ENCODE measurements around the gene NR3C2. TPM values are rescaled to one million over a fixed set of nuclear protein-coding genes. Genes with fewer than 3 reads are reported as not detected.

The NR3C2 gene
- total RNA-seq, 1 experiment from 2014 or later = 0.96 TPM

- POLR2A ChIA-PET (ENCODE audit: unreplicated experiment) = no interaction called here
- BruUV-seq (replicated peaks) = no TSS peak
Measured at GRCh38 chr4:148229028-148229427, 213.2 kb downstream of the NR3C2 start.

GRCh38 chr4:148227147-148227546 is 215.1 kb downstream of the NR3C2 start:
- Histone ChIP-seq H3K36me3 (ENCODE audit: low read depth) (no peaks in the 10 kb centered on the region), H3K27ac (no peak overlapping the region), H4K20me1 (ENCODE audit: insufficient read depth) (no peaks in the 10 kb centered on the region), H3K4me3 (no peak overlapping the region), H3K9me2 (ENCODE audit: insufficient read depth) (no peaks in the 10 kb centered on the region), H2AFZ (no peak overlapping the region), H3F3A (ENCODE audit: insufficient read depth, low read depth) (no peaks in the 10 kb centered on the region), H3K4me1 (replicated peaks; ENCODE audit: insufficient read depth) (no peaks in the 10 kb centered on the region), H3K27me3 (ENCODE audit: insufficient read depth, low read depth) (no peaks in the 10 kb centered on the region), H3K9me3 (ENCODE audit: insufficient read depth, low read depth) (no peaks in the 10 kb centered on the region), H3K79me2 (ENCODE audit: low read depth) (no peaks in the 10 kb centered on the region), H3K4me2 (no peak overlapping the region)
- ChIA-PET CTCF (no interaction called here), POLR2A (ENCODE audit: unreplicated experiment) (no interaction called here)
- DNase-seq = no peak
- intact Hi-C loops (cut with micrococcal nuclease; ENCODE audit: unreplicated experiment) = no loop called here
- TF ChIP-seq EZH2 (IDR thresholded peaks at IDR 0.05; ENCODE audit: low read depth) = no peak
- TF ChIP-seq CTCF (conservative IDR thresholded peaks at IDR 0.05) = no peak
- BruUV-seq (replicated peaks) = no TSS peak

More at GRCh38 chr4:148229028-148229427, 213.2 kb downstream of the NR3C2 start:
- CTCF ChIA-PET = no interaction called here
- intact Hi-C loops (cut with micrococcal nuclease; ENCODE audit: unreplicated experiment) = no loop called here
- Histone ChIP-seq H3K27me3 (ENCODE audit: insufficient read depth, low read depth) (no peaks in the 10 kb centered on the region), H4K20me1 (ENCODE audit: insufficient read depth) (no peaks in the 10 kb centered on the region), H3K9me2 (ENCODE audit: insufficient read depth) (no peaks in the 10 kb centered on the region), H3K27ac (no peak overlapping the region), H3K9me3 (ENCODE audit: insufficient read depth, low read depth) (no peaks in the 10 kb centered on the region), H3K4me3 (no peak overlapping the region), H2AFZ (no peak overlapping the region), H3K4me2 (no peak overlapping the region), H3K36me3 (ENCODE audit: low read depth) (no peaks in the 10 kb centered on the region), H3K79me2 (ENCODE audit: low read depth) (no peaks in the 10 kb centered on the region), H3F3A (ENCODE audit: insufficient read depth, low read depth) (no peaks in the 10 kb centered on the region), H3K4me1 (replicated peaks; ENCODE audit: insufficient read depth) (no peaks in the 10 kb centered on the region)
- no peak for DNase-seq
- TF ChIP-seq EZH2 (IDR thresholded peaks at IDR 0.05; ENCODE audit: low read depth) (no peak), CTCF (conservative IDR thresholded peaks at IDR 0.05) (no peak)

GRCh38 chr4:148226341-148226740 is 215.9 kb downstream of the NR3C2 start:
- BruUV-seq (replicated peaks) = no TSS peak
- no peaks in the 10 kb centered on the region for H3K4me1 ChIP-seq (replicated peaks; ENCODE audit: insufficient read depth)
- H3K9me2 ChIP-seq (ENCODE audit: insufficient read depth) = no peaks in the 10 kb centered on the region
- H3K27ac ChIP-seq = no peak overlapping the region
- no peaks in the 10 kb centered on the region for H3K9me3 ChIP-seq (ENCODE audit: insufficient read depth, low read depth)
- H3K36me3 ChIP-seq (ENCODE audit: low read depth) = no peaks in the 10 kb centered on the region
- no peaks in the 10 kb centered on the region for H3F3A ChIP-seq (ENCODE audit: insufficient read depth, low read depth)
- no peaks in the 10 kb centered on the region for H4K20me1 ChIP-seq (ENCODE audit: insufficient read depth)
- ChIA-PET CTCF (no interaction called here), POLR2A (ENCODE audit: unreplicated experiment) (no interaction called here)
- DNase-seq = no peak
- TF ChIP-seq EZH2 (IDR thresholded peaks at IDR 0.05; ENCODE audit: low read depth) (no peak), CTCF (conservative IDR thresholded peaks at IDR 0.05) (no peak)
- no peak overlapping the region for H2AFZ ChIP-seq
- intact Hi-C loops (cut with micrococcal nuclease; ENCODE audit: unreplicated experiment) = no loop called here
- no peaks in the 10 kb centered on the region for H3K79me2 ChIP-seq (ENCODE audit: low read depth)
- no peaks in the 10 kb centered on the region for H3K27me3 ChIP-seq (ENCODE audit: insufficient read depth, low read depth)
- H3K4me2 ChIP-seq = no peak overlapping the region
- no peak overlapping the region for H3K4me3 ChIP-seq

All from PC-9 (cell line).